Measurements from ENCODE around the gene COPA.

Gene COPA

GRCh38 chr1:160361199-160361598 is 18.1 kb upstream of the COPA start:
- Histone ChIP-seq H3K4me1 (ENCODE audit: control insufficient read depth, insufficient read depth, low read length) (peaks cover 62% of the 10 kb centered on the region), H3K9me3 (ENCODE audit: control insufficient read depth, low read length) (no peaks in the 10 kb centered on the region), H3K4me3 (ENCODE audit: low read length) (no peak overlapping the region), H3K9ac (ENCODE audit: low read length) (peak overlapping the region; percentile 50), H3K36me3 (ENCODE audit: control insufficient read depth, insufficient read depth, low read length, severe bottlenecking) (peaks cover 30% of the 10 kb centered on the region), H3K27me3 (replicated peaks; ENCODE audit: control insufficient read depth, insufficient read depth, low read length) (no peaks in the 10 kb centered on the region)
- no peak for DNase-seq (ENCODE audit: low read depth)

GRCh38 chr1:160360227-160360695 is 17.2 kb upstream of the COPA start:
- Histone ChIP-seq H3K4me3 (ENCODE audit: low read length) (no peak overlapping the region), H3K27me3 (replicated peaks; ENCODE audit: control insufficient read depth, insufficient read depth, low read length) (no peaks in the 10 kb centered on the region), H3K36me3 (ENCODE audit: control insufficient read depth, insufficient read depth, low read length, severe bottlenecking) (peaks cover 39% of the 10 kb centered on the region), H3K9ac (ENCODE audit: low read length) (peak overlapping the region; percentile 44), H3K9me3 (ENCODE audit: control insufficient read depth, low read length) (no peaks in the 10 kb centered on the region), H3K4me1 (ENCODE audit: control insufficient read depth, insufficient read depth, low read length) (peaks cover 71% of the 10 kb centered on the region)
- no peak for DNase-seq (ENCODE audit: low read depth)

DNA sequence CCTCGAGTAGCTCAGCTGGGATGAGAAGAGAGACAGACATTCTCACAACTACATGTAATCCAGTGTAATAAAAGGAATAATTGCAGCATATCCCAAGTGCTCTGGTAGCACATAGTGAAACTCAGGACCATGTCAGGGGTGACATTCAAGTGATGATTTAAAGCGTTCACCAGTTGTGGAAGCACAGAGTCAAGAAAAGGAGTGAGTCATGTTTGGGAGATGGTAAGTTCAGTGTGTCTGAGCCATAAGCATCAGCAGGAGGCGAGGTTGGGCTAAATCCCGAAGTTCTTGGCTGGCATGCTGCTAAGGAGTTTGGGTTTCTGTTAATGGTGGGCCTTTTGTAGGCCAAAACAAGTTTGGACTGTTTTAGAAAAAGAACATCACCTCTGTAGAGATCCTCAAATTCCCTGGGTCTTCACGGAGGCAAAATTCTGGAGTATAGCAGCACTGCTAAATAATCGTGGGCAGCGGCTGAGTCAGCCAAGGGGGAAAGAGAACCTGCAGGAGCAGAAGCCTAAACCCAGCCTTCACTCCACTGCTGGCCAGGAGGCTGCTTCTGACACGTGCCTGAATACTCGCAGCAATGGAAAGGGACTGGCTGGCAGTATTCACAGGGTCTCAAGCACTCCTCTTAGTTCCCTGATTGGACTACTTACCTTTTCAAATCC is 16.6 kb upstream of the COPA start:
- no peak for DNase-seq (ENCODE audit: low read depth)
- peaks cover 45% of the 10 kb centered on the region for H3K36me3 ChIP-seq (ENCODE audit: control insufficient read depth, insufficient read depth, low read length, severe bottlenecking)
- H3K9ac ChIP-seq (ENCODE audit: low read length): peak overlapping the region; percentile 44
- H3K9me3 ChIP-seq (ENCODE audit: control insufficient read depth, low read length): no peaks in the 10 kb centered on the region
- H3K27me3 ChIP-seq (replicated peaks; ENCODE audit: control insufficient read depth, insufficient read depth, low read length): no peaks in the 10 kb centered on the region
- peaks cover 77% of the 10 kb centered on the region for H3K4me1 ChIP-seq (ENCODE audit: control insufficient read depth, insufficient read depth, low read length)
- H3K4me3 ChIP-seq (ENCODE audit: low read length): no peak overlapping the region

GRCh38 chr1:160358073-160358472 is 15.0 kb upstream of the COPA start:
- H3K4me1 ChIP-seq (ENCODE audit: control insufficient read depth, insufficient read depth, low read length): peaks cover 74% of the 10 kb centered on the region
- peaks cover 61% of the 10 kb centered on the region for H3K36me3 ChIP-seq (ENCODE audit: control insufficient read depth, insufficient read depth, low read length, severe bottlenecking)
- H3K27me3 ChIP-seq (replicated peaks; ENCODE audit: control insufficient read depth, insufficient read depth, low read length): no peaks in the 10 kb centered on the region
- no peak overlapping the region for H3K4me3 ChIP-seq (ENCODE audit: low read length)
- peak overlapping the region; percentile 17 for H3K9ac ChIP-seq (ENCODE audit: low read length)
- DNase-seq (ENCODE audit: low read depth): no peak
- no peaks in the 10 kb centered on the region for H3K9me3 ChIP-seq (ENCODE audit: control insufficient read depth, low read length)

- Histone ChIP-seq H3K9me3 (ENCODE audit: control insufficient read depth, low read length) (no peaks in the 10 kb centered on the region), H3K4me3 (ENCODE audit: low read length) (no peak overlapping the region), H3K9ac (ENCODE audit: low read length) (peak overlapping the region; percentile 54), H3K4me1 (ENCODE audit: control insufficient read depth, insufficient read depth, low read length) (peaks cover 69% of the 10 kb centered on the region), H3K27me3 (replicated peaks; ENCODE audit: control insufficient read depth, insufficient read depth, low read length) (no peaks in the 10 kb centered on the region), H3K36me3 (ENCODE audit: control insufficient read depth, insufficient read depth, low read length, severe bottlenecking) (peaks cover 67% of the 10 kb centered on the region)
- DNase-seq (ENCODE audit: low read depth): no peak
Observed at GRCh38 chr1:160357286-160358002, 14.4 kb upstream of the COPA start.

DNA sequence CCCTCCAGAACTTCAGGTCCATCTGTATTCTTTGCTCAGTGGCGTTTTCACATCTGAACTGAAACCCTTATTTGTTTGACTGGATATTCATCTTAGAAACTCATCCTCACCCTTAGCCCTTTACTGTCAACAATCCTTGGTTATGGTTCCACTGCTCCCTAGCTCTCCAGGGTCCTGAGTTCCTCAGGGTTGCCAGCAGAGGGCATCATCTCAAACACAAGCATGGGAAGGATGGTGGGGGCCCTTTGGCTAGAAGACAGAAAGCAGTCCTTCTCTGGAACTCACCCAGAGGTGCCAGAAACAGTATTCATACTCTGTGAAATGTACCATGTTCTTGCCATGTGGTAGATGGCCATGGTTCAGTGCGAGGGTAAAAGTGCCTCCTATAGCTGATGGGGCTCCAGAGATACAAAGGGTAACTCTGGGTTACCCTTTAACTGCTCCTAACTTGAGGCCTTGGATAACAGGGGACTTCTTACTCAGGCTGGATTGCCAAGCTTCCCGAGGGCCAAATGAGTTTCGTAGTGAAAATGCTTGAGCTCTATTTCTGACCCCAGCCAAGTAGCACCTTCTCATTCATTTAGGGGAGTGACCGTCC is 11.4 kb upstream of the COPA start:
- no peak overlapping the region for H3K9ac ChIP-seq (ENCODE audit: low read length)
- peak; percentile 20 for DNase-seq (ENCODE audit: low read depth)
- H3K36me3 ChIP-seq (ENCODE audit: control insufficient read depth, insufficient read depth, low read length, severe bottlenecking): peaks cover 86% of the 10 kb centered on the region

DNA sequence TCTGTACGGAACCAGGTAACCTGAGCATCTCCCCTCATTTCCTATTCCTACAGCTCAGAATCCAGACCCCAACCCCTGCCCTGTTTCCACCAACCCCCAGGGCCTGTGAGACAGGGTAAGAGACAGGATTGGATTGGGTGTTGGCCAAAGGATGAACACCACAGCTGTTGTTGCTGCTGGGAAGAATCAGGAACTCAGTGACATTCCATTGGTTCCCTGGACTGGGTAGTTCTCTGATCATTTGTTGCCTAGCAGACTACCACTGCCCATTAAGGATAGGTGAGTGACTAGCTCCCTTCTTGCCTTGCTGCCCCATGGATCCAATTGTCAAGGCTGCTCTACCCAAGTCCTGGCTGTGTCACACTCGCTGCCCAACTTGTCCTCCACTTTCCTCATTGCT is 10.2 kb upstream of the COPA start:
- Histone ChIP-seq H3K27me3 (replicated peaks; ENCODE audit: control insufficient read depth, insufficient read depth, low read length) (no peaks in the 10 kb centered on the region), H3K36me3 (ENCODE audit: control insufficient read depth, insufficient read depth, low read length, severe bottlenecking) (peaks cover 91% of the 10 kb centered on the region), H3K4me3 (ENCODE audit: low read length) (no peak overlapping the region), H3K9me3 (ENCODE audit: control insufficient read depth, low read length) (no peaks in the 10 kb centered on the region), H3K4me1 (ENCODE audit: control insufficient read depth, insufficient read depth, low read length) (peaks cover 39% of the 10 kb centered on the region), H3K9ac (ENCODE audit: low read length) (no peak overlapping the region)
- peak; percentile 9 for DNase-seq (ENCODE audit: low read depth)

More for the DNA sequence above, 11.4 kb upstream of the COPA start:
- no peak overlapping the region for H3K4me3 ChIP-seq (ENCODE audit: low read length)
- no peaks in the 10 kb centered on the region for H3K27me3 ChIP-seq (replicated peaks; ENCODE audit: control insufficient read depth, insufficient read depth, low read length)
- H3K4me1 ChIP-seq (ENCODE audit: control insufficient read depth, insufficient read depth, low read length): peaks cover 46% of the 10 kb centered on the region
- no peaks in the 10 kb centered on the region for H3K9me3 ChIP-seq (ENCODE audit: control insufficient read depth, low read length)

DNA sequence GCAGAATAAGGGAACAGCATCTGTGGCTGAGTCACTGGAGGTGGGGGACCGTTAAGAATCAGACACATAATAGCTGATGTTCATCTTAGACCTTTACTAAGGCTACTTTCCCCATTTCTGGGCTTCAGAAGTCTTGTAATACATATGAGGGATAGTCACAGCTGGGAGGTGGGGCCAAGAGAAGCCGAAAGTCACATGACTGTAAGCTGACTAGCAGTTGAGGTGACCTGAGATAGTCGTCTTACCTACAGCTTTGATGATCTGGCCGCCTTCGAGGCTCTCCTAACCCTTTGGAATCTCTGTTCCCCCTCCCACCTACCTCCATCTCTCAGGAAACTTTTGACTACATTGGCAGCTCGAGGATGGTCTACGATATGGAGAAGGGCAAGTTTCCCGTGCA is 9.5 kb upstream of the COPA start:
- Histone ChIP-seq H3K36me3 (ENCODE audit: control insufficient read depth, insufficient read depth, low read length, severe bottlenecking) (peaks cover 93% of the 10 kb centered on the region), H3K4me3 (ENCODE audit: low read length) (no peak overlapping the region), H3K4me1 (ENCODE audit: control insufficient read depth, insufficient read depth, low read length) (peaks cover 32% of the 10 kb centered on the region), H3K9ac (ENCODE audit: low read length) (no peak overlapping the region), H3K27me3 (replicated peaks; ENCODE audit: control insufficient read depth, insufficient read depth, low read length) (no peaks in the 10 kb centered on the region), H3K9me3 (ENCODE audit: control insufficient read depth, low read length) (no peaks in the 10 kb centered on the region)
- no peak for DNase-seq (ENCODE audit: low read depth)

GRCh38 chr1:160351629-160352028 is 8.6 kb upstream of the COPA start:
- Histone ChIP-seq H3K9ac (ENCODE audit: low read length) (no peak overlapping the region), H3K27me3 (replicated peaks; ENCODE audit: control insufficient read depth, insufficient read depth, low read length) (no peaks in the 10 kb centered on the region), H3K9me3 (ENCODE audit: control insufficient read depth, low read length) (no peaks in the 10 kb centered on the region), H3K4me1 (ENCODE audit: control insufficient read depth, insufficient read depth, low read length) (peaks cover 25% of the 10 kb centered on the region), H3K36me3 (ENCODE audit: control insufficient read depth, insufficient read depth, low read length, severe bottlenecking) (peaks cover 98% of the 10 kb centered on the region), H3K4me3 (ENCODE audit: low read length) (no peak overlapping the region)
- no peak for DNase-seq (ENCODE audit: low read depth)

DNA sequence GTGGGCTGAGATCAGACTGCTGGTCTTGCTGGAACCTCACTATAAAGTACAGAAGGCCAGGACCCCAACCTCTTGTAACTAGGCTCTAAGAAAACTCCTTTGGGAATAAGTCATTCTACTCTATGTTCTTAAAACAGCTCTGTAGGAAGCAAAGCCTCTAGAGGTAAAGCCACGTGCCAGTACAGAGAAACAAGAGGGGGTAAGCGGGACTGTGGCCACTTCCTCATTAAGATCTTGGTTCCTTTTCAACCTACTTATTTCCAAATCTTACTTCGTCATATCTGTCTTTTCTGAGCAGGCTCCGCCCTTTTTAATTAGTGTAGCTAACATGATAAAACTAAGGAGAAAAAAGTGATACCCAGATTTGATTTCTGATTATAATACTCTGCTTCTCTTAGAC is 3.9 kb upstream of the COPA start:
- Histone ChIP-seq H3K4me1 (ENCODE audit: control insufficient read depth, insufficient read depth, low read length) (peaks cover 6% of the 10 kb centered on the region), H3K27me3 (replicated peaks; ENCODE audit: control insufficient read depth, insufficient read depth, low read length) (no peaks in the 10 kb centered on the region), H3K9ac (ENCODE audit: low read length) (no peak overlapping the region), H3K9me3 (ENCODE audit: control insufficient read depth, low read length) (no peaks in the 10 kb centered on the region), H3K36me3 (ENCODE audit: control insufficient read depth, insufficient read depth, low read length, severe bottlenecking) (peaks cover 69% of the 10 kb centered on the region), H3K4me3 (ENCODE audit: low read length) (no peak overlapping the region)
- no peak for DNase-seq (ENCODE audit: low read depth)

- Histone ChIP-seq H3K4me3 (ENCODE audit: low read length) (no peak overlapping the region), H3K4me1 (ENCODE audit: control insufficient read depth, insufficient read depth, low read length) (peaks cover 11% of the 10 kb centered on the region), H3K27me3 (replicated peaks; ENCODE audit: control insufficient read depth, insufficient read depth, low read length) (no peaks in the 10 kb centered on the region), H3K9ac (ENCODE audit: low read length) (no peak overlapping the region), H3K9me3 (ENCODE audit: control insufficient read depth, low read length) (no peaks in the 10 kb centered on the region), H3K36me3 (ENCODE audit: control insufficient read depth, insufficient read depth, low read length, severe bottlenecking) (peaks cover 64% of the 10 kb centered on the region)
- no peak for DNase-seq (ENCODE audit: low read depth)
Observed at GRCh38 chr1:160346463-160346862, 3.4 kb upstream of the COPA start.

All from adipocyte (in vitro differentiated cells).